Activated CD8-positive, alpha-beta memory T cell treated with anti-CD3 and anti-CD28 coated beads for 24 hours (primary cell): Measurements from ENCODE around the gene PIK3R1.

Source experiments
- DNase-seq: peaks from one replicate; pipeline ENCODE4 v3.0.0-alpha.2; 2020

PIK3R1 gene

GRCh38 chr5:68333649-68334552 lies 118.3 kb downstream of the PIK3R1 start:
- no peak for DNase-seq

GRCh38 chr5:68334553-68334886 lies 119.0 kb downstream of the PIK3R1 start:
- DNase-seq: no peak

- no peak for DNase-seq
Observed at GRCh38 chr5:68335075-68335474, 119.5 kb downstream of the PIK3R1 start.

GRCh38 chr5:68336200-68336599 lies 120.6 kb downstream of the PIK3R1 start:
- DNase-seq: no peak

GRCh38 chr5:68337235-68337634 lies 121.7 kb downstream of the PIK3R1 start:
- no peak for DNase-seq

GRCh38 chr5:68339921-68340321 lies 124.4 kb downstream of the PIK3R1 start:
- DNase-seq: no peak

- no peak for DNase-seq
Observed at GRCh38 chr5:68341006-68341405, 125.5 kb downstream of the PIK3R1 start.

- DNase-seq: no peak
Observed at GRCh38 chr5:68342693-68343092, 127.1 kb downstream of the PIK3R1 start.

- DNase-seq: no peak
Observed at GRCh38 chr5:68343421-68343826, 127.9 kb downstream of the PIK3R1 start.

- DNase-seq: no peak
Observed at GRCh38 chr5:68344447-68345111, 129.0 kb downstream of the PIK3R1 start.

GRCh38 chr5:68345171-68345570 lies 129.6 kb downstream of the PIK3R1 start:
- DNase-seq: no peak

- no peak for DNase-seq
Observed at GRCh38 chr5:68345582-68345981, 130.0 kb downstream of the PIK3R1 start.

GRCh38 chr5:68347536-68347935 lies 132.0 kb downstream of the PIK3R1 start:
- DNase-seq: no peak

GRCh38 chr5:68348447-68349222 lies 133.1 kb downstream of the PIK3R1 start:
- no peak for DNase-seq

- DNase-seq: no peak
Observed at GRCh38 chr5:68350176-68350575, 134.6 kb downstream of the PIK3R1 start.
